SK-N-SH treated with all-trans-retinoic acid at 6 μM for 48 hours (cell line): Measurements from ENCODE around the gene HIRA.

Experiments used
- ATAC-seq: fragments of 200-7000 bp; cut with Tn5 transposase; 3 replicates; pipeline ENCODE4 v1.9.1; 2020; ENCODE audit warnings: mild to moderate bottlenecking, moderate library complexity
- ARNTL ChIP-seq: fragments of 450-650 bp; formaldehyde crosslinking; IDR thresholded peaks from 2 replicates; pipeline ENCODE4 v1.5.0; 2020; ENCODE audit warnings: low read depth, mild to moderate bottlenecking, moderate library complexity, borderline replicate concordance
- BACH2 ChIP-seq: fragments of 250-450 bp; sonication (Bioruptor Pico); IDR thresholded peaks from 2 replicates; pipeline ENCODE4 v1.9.0; 2021; ENCODE audit warnings: mild to moderate bottlenecking, borderline replicate concordance
- GLIS3 ChIP-seq: fragments of 250-450 bp; sonication (Bioruptor Pico); IDR thresholded peaks from 2 replicates; pipeline ENCODE4 v1.5.0; 2020; ENCODE audit warnings: mild to moderate bottlenecking, moderate library complexity
- ISL1 ChIP-seq: fragments of 250-450 bp; sonication (Bioruptor Pico); IDR thresholded peaks from 2 replicates; pipeline ENCODE4 v2.1.2; 2022; ENCODE audit warnings: mild to moderate bottlenecking, moderate library complexity
- OSR1 ChIP-seq: fragments of 250-450 bp; sonication (Bioruptor Pico); IDR thresholded peaks from 2 replicates; pipeline ENCODE4 v1.8.0; 2022; ENCODE audit warnings: moderate library complexity, mild to moderate bottlenecking, inconsistent platforms
- PPARA ChIP-seq: fragments of 250-450 bp; sonication (Bioruptor Pico); IDR thresholded peaks from 2 replicates; pipeline ENCODE4 v1.5.0; 2020; ENCODE audit warnings: mild to moderate bottlenecking, borderline replicate concordance
- RARB ChIP-seq: fragments of 250-450 bp; sonication (Bioruptor Pico); IDR thresholded peaks from 2 replicates; pipeline ENCODE4 v1.8.0; 2021; ENCODE audit warnings: mild to moderate bottlenecking, moderate library complexity
- SNAI2 ChIP-seq: fragments of 250-450 bp; sonication (Bioruptor Pico); IDR thresholded peaks from 2 replicates; pipeline ENCODE4 v1.5.0; 2020; ENCODE audit warnings: mild to moderate bottlenecking, moderate library complexity
- TCF4 ChIP-seq: fragments of 250-450 bp; sonication (Bioruptor Pico); IDR thresholded peaks from 2 replicates; pipeline ENCODE4 v1.8.0; 2021; ENCODE audit warnings: mild to moderate bottlenecking, moderate library complexity, borderline replicate concordance
- TOX ChIP-seq: fragments of 250-450 bp; sonication (Bioruptor Pico); IDR thresholded peaks from 2 replicates; pipeline ENCODE4 v1.8.0; 2021; ENCODE audit warnings: mild to moderate bottlenecking, moderate library complexity, borderline replicate concordance
- ZC3H10 ChIP-seq: fragments of 250-450 bp; sonication (Bioruptor Pico); IDR thresholded peaks from 2 replicates; pipeline ENCODE4 v1.5.1; 2021; ENCODE audit warnings: mild to moderate bottlenecking, moderate library complexity
- ZFP3 ChIP-seq: fragments of 250-450 bp; sonication (Bioruptor Pico); IDR thresholded peaks from 2 replicates; pipeline ENCODE4 v1.5.0; 2020; ENCODE audit warnings: mild to moderate bottlenecking, moderate library complexity
- ZFP30 ChIP-seq: fragments of 450-650 bp; formaldehyde crosslinking; IDR thresholded peaks from 2 replicates; pipeline ENCODE4 v1.5.0; 2022; ENCODE audit warnings: mild to moderate bottlenecking, moderate library complexity
- ZNF565 ChIP-seq: fragments of 450-650 bp; formaldehyde crosslinking; conservative IDR thresholded peaks from 2 replicates; pipeline ENCODE4 v1.5.0; 2020; ENCODE audit warnings: low read depth, mild to moderate bottlenecking, moderate library complexity
- ZNF70 ChIP-seq: fragments of 450-650 bp; formaldehyde crosslinking; IDR thresholded peaks from 2 replicates; pipeline ENCODE4 v1.5.0; 2020; ENCODE audit warnings: mild to moderate bottlenecking, moderate library complexity
- ZNF8 ChIP-seq: fragments of 450-650 bp; formaldehyde crosslinking; IDR thresholded peaks from 2 replicates; pipeline ENCODE4 v1.5.0; 2020; ENCODE audit warnings: mild to moderate bottlenecking, moderate library complexity
- TF ChIP-seq, protein P1 (sequence below): fragments of 250-450 bp; sonication (Bioruptor Pico); IDR thresholded peaks from 2 replicates; pipeline ENCODE4 v1.5.1; 2021; ENCODE audit warnings: mild to moderate bottlenecking, moderate library complexity
- TF ChIP-seq, protein P2 (sequence below): fragments of 250-450 bp; sonication (Bioruptor Pico); IDR thresholded peaks from 2 replicates; pipeline ENCODE4 v1.8.0; 2021; ENCODE audit warnings: low read depth, mild to moderate bottlenecking, moderate library complexity, borderline replicate concordance
- TF ChIP-seq, protein P3 (sequence below): fragments of 250-450 bp; sonication (Bioruptor Pico); IDR thresholded peaks from 2 replicates; pipeline ENCODE4 v1.5.0; 2020; ENCODE audit warnings: mild to moderate bottlenecking, moderate library complexity
- TF ChIP-seq, protein P4 (sequence below): fragments of 250-450 bp; sonication (Bioruptor Pico); IDR thresholded peaks from 2 replicates; pipeline ENCODE4 v1.8.0; 2020; ENCODE audit warnings: mild to moderate bottlenecking, moderate library complexity, borderline replicate concordance

HIRA gene

DNA sequence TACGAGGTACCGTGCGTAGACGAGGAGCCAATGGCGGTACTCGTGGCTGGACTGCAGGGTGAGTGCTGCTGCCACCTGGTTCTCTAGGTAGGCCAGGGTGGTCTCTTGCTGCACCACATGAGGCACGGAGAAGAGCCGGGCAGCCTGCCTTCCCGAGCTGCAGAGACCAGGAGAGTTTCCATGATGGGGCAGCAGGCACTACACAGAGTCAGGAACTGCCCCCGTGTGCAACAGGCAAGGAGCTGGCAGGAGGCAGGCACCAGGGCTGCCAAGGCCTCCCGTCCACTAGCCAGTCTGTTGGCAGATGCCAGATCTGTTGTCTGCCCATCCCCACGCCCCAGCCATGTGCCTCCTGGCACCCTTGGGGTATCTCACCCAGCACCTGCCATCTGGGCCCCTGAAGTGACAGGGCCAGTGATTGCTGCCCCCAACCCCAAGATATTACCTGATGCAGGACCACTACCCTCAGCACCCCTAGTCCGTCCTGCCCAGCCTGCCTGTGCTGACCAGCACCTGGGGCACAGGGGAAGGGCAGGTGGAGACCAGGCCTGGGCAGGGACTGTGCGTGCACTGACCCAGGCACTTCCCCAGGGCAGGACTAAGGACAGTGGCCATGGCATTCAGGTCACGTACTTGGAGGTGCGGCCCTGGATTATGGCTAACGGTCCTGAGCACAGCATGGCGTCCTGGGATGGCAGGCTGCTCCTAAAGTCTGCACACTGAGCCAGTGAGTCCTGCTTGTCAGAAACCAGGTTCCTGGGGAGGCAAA, 78.0 kb downstream of the HIRA start (continued):
- TF ChIP-seq ISL1 (CRISPR knock-in tag) (no peak), ZNF8 (CRISPR knock-in tag) (no peak), ZFP3 (no peak), GLIS3 (CRISPR knock-in tag) (no peak), RARB (CRISPR knock-in tag) (no peak), ZNF70 (CRISPR knock-in tag) (no peak)

DNA sequence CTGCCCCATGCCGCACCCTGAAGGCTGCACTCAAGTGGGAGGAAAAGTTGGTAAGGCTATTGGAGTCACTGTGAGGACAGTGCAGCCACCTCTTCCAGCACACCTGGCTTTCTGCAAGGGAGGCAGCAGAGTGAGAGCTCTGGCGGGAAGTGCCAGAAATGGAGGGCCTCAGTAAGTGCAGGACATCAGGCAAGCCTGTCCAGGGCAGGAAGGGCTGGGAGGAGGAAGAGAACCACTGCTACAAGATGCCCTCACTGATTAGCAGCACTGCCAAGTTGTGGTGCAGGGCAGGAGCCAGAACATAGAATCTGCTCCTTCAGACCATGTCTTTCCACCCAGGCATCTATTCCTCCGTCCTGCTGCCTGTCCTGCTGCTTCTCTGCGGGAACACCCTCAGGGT, 78.8 kb downstream of the HIRA start:
- no peak for ATAC-seq
- TF ChIP-seq SNAI2 (CRISPR knock-in tag) (no peak), OSR1 (CRISPR knock-in tag) (no peak), ISL1 (CRISPR knock-in tag) (no peak), RARB (CRISPR knock-in tag) (no peak), TCF4 (CRISPR knock-in tag) (no peak), ZC3H10 (CRISPR knock-in tag) (no peak), ZNF70 (CRISPR knock-in tag) (no peak), PPARA (no peak), GLIS3 (CRISPR knock-in tag) (no peak), ZNF8 (CRISPR knock-in tag) (no peak), TOX (no peak), ARNTL (CRISPR knock-in tag) (no peak)
- TF ChIP-seq, protein P1, sequence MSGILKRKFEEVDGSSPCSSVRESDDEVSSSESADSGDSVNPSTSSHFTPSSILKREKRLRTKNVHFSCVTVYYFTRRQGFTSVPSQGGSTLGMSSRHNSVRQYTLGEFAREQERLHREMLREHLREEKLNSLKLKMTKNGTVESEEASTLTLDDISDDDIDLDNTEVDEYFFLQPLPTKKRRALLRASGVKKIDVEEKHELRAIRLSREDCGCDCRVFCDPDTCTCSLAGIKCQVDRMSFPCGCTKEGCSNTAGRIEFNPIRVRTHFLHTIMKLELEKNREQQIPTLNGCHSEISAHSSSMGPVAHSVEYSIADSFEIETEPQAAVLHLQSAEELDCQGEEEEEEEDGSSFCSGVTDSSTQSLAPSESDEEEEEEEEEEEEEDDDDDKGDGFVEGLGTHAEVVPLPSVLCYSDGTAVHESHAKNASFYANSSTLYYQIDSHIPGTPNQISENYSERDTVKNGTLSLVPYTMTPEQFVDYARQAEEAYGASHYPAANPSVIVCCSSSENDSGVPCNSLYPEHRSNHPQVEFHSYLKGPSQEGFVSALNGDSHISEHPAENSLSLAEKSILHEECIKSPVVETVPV (CRISPR knock-in tag) = no peak
- TF ChIP-seq, protein P2, sequence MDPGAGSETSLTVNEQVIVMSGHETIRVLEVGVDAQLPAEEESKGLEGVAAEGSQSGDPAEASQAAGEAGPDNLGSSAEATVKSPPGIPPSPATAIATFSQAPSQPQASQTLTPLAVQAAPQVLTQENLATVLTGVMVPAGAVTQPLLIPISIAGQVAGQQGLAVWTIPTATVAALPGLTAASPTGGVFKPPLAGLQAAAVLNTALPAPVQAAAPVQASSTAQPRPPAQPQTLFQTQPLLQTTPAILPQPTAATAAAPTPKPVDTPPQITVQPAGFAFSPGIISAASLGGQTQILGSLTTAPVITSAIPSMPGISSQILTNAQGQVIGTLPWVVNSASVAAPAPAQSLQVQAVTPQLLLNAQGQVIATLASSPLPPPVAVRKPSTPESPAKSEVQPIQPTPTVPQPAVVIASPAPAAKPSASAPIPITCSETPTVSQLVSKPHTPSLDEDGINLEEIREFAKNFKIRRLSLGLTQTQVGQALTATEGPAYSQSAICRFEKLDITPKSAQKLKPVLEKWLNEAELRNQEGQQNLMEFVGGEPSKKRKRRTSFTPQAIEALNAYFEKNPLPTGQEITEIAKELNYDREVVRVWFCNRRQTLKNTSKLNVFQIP = no peak
- TF ChIP-seq, protein P3, sequence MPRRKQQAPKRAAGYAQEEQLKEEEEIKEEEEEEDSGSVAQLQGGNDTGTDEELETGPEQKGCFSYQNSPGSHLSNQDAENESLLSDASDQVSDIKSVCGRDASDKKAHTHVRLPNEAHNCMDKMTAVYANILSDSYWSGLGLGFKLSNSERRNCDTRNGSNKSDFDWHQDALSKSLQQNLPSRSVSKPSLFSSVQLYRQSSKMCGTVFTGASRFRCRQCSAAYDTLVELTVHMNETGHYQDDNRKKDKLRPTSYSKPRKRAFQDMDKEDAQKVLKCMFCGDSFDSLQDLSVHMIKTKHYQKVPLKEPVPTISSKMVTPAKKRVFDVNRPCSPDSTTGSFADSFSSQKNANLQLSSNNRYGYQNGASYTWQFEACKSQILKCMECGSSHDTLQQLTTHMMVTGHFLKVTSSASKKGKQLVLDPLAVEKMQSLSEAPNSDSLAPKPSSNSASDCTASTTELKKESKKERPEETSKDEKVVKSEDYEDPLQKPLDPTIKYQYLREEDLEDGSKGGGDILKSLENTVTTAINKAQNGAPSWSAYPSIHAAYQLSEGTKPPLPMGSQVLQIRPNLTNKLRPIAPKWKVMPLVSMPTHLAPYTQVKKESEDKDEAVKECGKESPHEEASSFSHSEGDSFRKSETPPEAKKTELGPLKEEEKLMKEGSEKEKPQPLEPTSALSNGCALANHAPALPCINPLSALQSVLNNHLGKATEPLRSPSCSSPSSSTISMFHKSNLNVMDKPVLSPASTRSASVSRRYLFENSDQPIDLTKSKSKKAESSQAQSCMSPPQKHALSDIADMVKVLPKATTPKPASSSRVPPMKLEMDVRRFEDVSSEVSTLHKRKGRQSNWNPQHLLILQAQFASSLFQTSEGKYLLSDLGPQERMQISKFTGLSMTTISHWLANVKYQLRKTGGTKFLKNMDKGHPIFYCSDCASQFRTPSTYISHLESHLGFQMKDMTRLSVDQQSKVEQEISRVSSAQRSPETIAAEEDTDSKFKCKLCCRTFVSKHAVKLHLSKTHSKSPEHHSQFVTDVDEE = no peak

DNA sequence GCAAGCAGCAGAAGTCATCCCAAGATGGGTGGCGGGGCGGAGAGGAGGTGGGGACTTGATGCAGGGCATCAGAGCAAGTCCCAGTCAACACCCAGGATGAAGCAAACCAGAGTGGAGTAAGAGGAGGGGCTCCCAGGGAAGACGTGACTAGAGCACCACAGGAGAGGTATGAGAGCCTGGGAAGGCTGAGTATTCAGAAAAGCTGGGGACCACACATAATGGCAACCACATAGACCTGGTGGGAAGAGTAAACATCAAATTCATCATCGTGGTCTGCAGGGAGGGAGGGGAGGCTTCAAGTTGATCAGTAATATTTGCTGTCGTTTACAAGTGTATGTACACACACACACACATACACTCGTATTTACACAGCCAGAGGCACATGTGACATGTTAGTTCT, 79.3 kb downstream of the HIRA start:
- TF ChIP-seq PPARA (no peak), ZFP30 (CRISPR knock-in tag) (no peak), BACH2 (CRISPR knock-in tag) (no peak), ZC3H10 (CRISPR knock-in tag) (no peak), OSR1 (CRISPR knock-in tag) (no peak), SNAI2 (CRISPR knock-in tag) (no peak), TOX (no peak), ZNF565 (CRISPR knock-in tag) (no peak), ARNTL (CRISPR knock-in tag) (no peak), GLIS3 (CRISPR knock-in tag) (no peak)
- TF ChIP-seq, protein P4, sequence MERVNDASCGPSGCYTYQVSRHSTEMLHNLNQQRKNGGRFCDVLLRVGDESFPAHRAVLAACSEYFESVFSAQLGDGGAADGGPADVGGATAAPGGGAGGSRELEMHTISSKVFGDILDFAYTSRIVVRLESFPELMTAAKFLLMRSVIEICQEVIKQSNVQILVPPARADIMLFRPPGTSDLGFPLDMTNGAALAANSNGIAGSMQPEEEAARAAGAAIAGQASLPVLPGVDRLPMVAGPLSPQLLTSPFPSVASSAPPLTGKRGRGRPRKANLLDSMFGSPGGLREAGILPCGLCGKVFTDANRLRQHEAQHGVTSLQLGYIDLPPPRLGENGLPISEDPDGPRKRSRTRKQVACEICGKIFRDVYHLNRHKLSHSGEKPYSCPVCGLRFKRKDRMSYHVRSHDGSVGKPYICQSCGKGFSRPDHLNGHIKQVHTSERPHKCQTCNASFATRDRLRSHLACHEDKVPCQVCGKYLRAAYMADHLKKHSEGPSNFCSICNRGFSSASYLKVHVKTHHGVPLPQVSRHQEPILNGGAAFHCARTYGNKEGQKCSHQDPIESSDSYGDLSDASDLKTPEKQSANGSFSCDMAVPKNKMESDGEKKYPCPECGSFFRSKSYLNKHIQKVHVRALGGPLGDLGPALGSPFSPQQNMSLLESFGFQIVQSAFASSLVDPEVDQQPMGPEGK (CRISPR knock-in tag) = no peak
- TF ChIP-seq, protein P2 = no peak
- TF ChIP-seq, protein P3 = no peak
- TF ChIP-seq, protein P1 (CRISPR knock-in tag) = no peak
- TF ChIP-seq, all 23 proteins: peak for 0
- ATAC-seq = no peak
